WTC11 (cell line): ENCODE data around the gene PLXND1. TPM values are rescaled to one million over a fixed set of nuclear protein-coding genes. Genes with fewer than 3 reads are reported as not detected.

ENCODE experiments used
- ATAC-seq: fragments of 200-7000 bp; cut with Tn5 transposase; 2 replicates; pipeline ENCODE4 v1.10.0; 2021; ENCODE audit warnings: mild to moderate bottlenecking, moderate library complexity
- CTCF ChIA-PET: fragments of 300-600 bp; sonication (Branson Sonifier 250); formaldehyde crosslinking; loops from one replicate; lab custom pipeline; 2021; ENCODE audit warnings: antibody characterized with exemption; lab: Charles Lee
- POLR2A ChIA-PET: fragments of 350-600 bp; sonication (Branson Sonifier 250); formaldehyde crosslinking; loops from one replicate; lab custom pipeline; 2021; ENCODE audit warnings: antibody characterized with exemption; lab: Charles Lee
- DNase-seq: peaks from one replicate; pipeline ENCODE4 v3.0.0; 2021; ENCODE audit warnings: low spot score
- H3K27ac Mint-ChIP-seq: 2 replicates; pipeline ENCODE4 v1.8.0; 2021; ENCODE audit warnings: mixed read lengths
- H3K27me3 Mint-ChIP-seq: 2 replicates; pipeline ENCODE4 v1.8.0; 2021; ENCODE audit warnings: low read depth, mild to moderate bottlenecking, moderate library complexity, mixed read lengths
- H3K36me3 Mint-ChIP-seq: 2 replicates; pipeline ENCODE4 v1.8.0; 2021; ENCODE audit warnings: mixed read lengths
- H3K4me1 Mint-ChIP-seq: 2 replicates; pipeline ENCODE4 v1.8.0; 2022; ENCODE audit warnings: mixed read lengths
- H3K4me3 Mint-ChIP-seq: 2 replicates; pipeline ENCODE4 v1.8.0; 2021; ENCODE audit warnings: mild to moderate bottlenecking, moderate library complexity, mixed read lengths
- H3K9me3 Mint-ChIP-seq: 2 replicates; pipeline ENCODE4 v1.8.0; 2021; ENCODE audit warnings: mixed read lengths
- ATF3 ChIP-seq: sonication (generic); formaldehyde crosslinking; conservative IDR thresholded peaks from 2 replicates; pipeline ENCODE4 v1.8.1; 2022; ENCODE audit warnings: mild to moderate bottlenecking, missing genetic modification reagents
- CBFB ChIP-seq: sonication (generic); formaldehyde crosslinking; IDR thresholded peaks from 2 replicates; pipeline ENCODE4 v1.8.1; 2022; ENCODE audit warnings: mild to moderate bottlenecking, low read depth, missing genetic modification reagents
- CTCF ChIP-seq: fragments of 200-600 bp; IDR thresholded peaks from 2 replicates; pipeline ENCODE4 v1.8.0; 2022; ENCODE audit warnings: antibody characterized with exemption
- EMX1 ChIP-seq: fragments of 250-450 bp; sonication (Bioruptor Pico); IDR thresholded peaks from 2 replicates; pipeline ENCODE4 v1.8.0; 2021; ENCODE audit warnings: mild to moderate bottlenecking
- FOXJ3 ChIP-seq: sonication (generic); formaldehyde crosslinking; IDR thresholded peaks from 2 replicates; pipeline ENCODE4 v1.9.0; 2021; ENCODE audit warnings: missing genetic modification reagents, mild to moderate bottlenecking, borderline replicate concordance
- GABPB1 ChIP-seq: sonication (generic); formaldehyde crosslinking; IDR thresholded peaks from 2 replicates; pipeline ENCODE4 v1.8.1; 2023; ENCODE audit warnings: mild to moderate bottlenecking, missing genetic modification reagents
- PRRX2 ChIP-seq: fragments of 250-450 bp; sonication (Bioruptor Pico); IDR thresholded peaks from 2 replicates; pipeline ENCODE4 v1.8.0; 2021; ENCODE audit warnings: mild to moderate bottlenecking
- RELA ChIP-seq: sonication (generic); formaldehyde crosslinking; IDR thresholded peaks from 2 replicates; pipeline ENCODE4 v1.8.1; 2022; ENCODE audit warnings: missing genetic modification reagents, mild to moderate bottlenecking, borderline replicate concordance
- SMAD4 ChIP-seq: sonication (generic); formaldehyde crosslinking; IDR thresholded peaks from 2 replicates; pipeline ENCODE4 v1.8.0; 2022; ENCODE audit warnings: mild to moderate bottlenecking, missing genetic modification reagents
- SP1 ChIP-seq: sonication (generic); formaldehyde crosslinking; conservative IDR thresholded peaks from 2 replicates; pipeline ENCODE4 v1.8.1; 2022; ENCODE audit warnings: missing genetic modification reagents
- TEAD1 ChIP-seq: sonication (generic); formaldehyde crosslinking; IDR thresholded peaks from 2 replicates; pipeline ENCODE4 v1.8.0; 2022; ENCODE audit warnings: mild to moderate bottlenecking, missing genetic modification reagents
- ZBTB43 ChIP-seq: sonication (generic); formaldehyde crosslinking; IDR thresholded peaks from 2 replicates; pipeline ENCODE4 v1.8.1; 2023; ENCODE audit warnings: mild to moderate bottlenecking, missing genetic modification reagents
- ZNF138 ChIP-seq: sonication (generic); formaldehyde crosslinking; conservative IDR thresholded peaks from 2 replicates; pipeline ENCODE4 v1.8.1; 2022; ENCODE audit warnings: mild to moderate bottlenecking, moderate library complexity, missing genetic modification reagents
- ZNF317 ChIP-seq: sonication (generic); formaldehyde crosslinking; IDR thresholded peaks from 2 replicates; pipeline ENCODE4 v1.8.1; 2023; ENCODE audit warnings: low read depth, mild to moderate bottlenecking, moderate library complexity, missing genetic modification reagents, borderline replicate concordance
- ZNF423 ChIP-seq: fragments of 250-450 bp; sonication (Bioruptor Pico); IDR thresholded peaks from 2 replicates; pipeline ENCODE4 v2.1.2; 2022; ENCODE audit warnings: mild to moderate bottlenecking, moderate library complexity
- total RNA-seq: library from RNA; stranded (reverse); gene quantifications from 3 replicates; pipeline ENCODE4 v1.2.3, GENCODE V29; 2021
- TF ChIP-seq, protein P1 (sequence below): sonication (generic); formaldehyde crosslinking; IDR thresholded peaks from 2 replicates; pipeline ENCODE4 v1.8.0; 2023; ENCODE audit warnings: missing genetic modification reagents
- TF ChIP-seq, protein P2 (sequence below): sonication (generic); formaldehyde crosslinking; IDR thresholded peaks from 2 replicates; pipeline ENCODE4 v1.8.0; 2022; ENCODE audit warnings: mild to moderate bottlenecking, missing genetic modification reagents
- TF ChIP-seq, protein P3 (sequence below): sonication (generic); formaldehyde crosslinking; IDR thresholded peaks from 2 replicates; pipeline ENCODE4 v1.8.1; 2023; ENCODE audit warnings: mild to moderate bottlenecking, missing genetic modification reagents

The PLXND1 gene
- total RNA-seq, 1 experiment from 2014 or later = 56.7 TPM

- TF ChIP-seq ATF3 (CRISPR knock-in tag) (no peak), ZBTB43 (no peak), PRRX2 (CRISPR knock-in tag) (no peak)
- TF ChIP-seq, all 79 proteins: peak for 0
Observed at GRCh38 chr3:129524081-129524480, 82.4 kb downstream of the PLXND1 start (continued).

GRCh38 chr3:129522953-129523352, 83.5 kb downstream of the PLXND1 start:
- POLR2A ChIA-PET = no interaction called here
- CTCF ChIA-PET = interaction anchor here (1.1 kb wide), 1 partner anchor 40 kb away, joined by 5 read pairs; no protein-coding TSS in a partner anchor

GRCh38 chr3:129521611-129522010, 84.9 kb downstream of the PLXND1 start:
- H3K4me1 Mint-ChIP-seq = peaks cover 6% of the 10 kb centered on the region

More at GRCh38 chr3:129522953-129523352, 83.5 kb downstream of the PLXND1 start:
- Mint-ChIP-seq H3K9me3 (no peaks in the 10 kb centered on the region), H3K27ac (no peak overlapping the region)
- DNase-seq (no peak), ATAC-seq (no peak)
- TF ChIP-seq SP1 (CRISPR knock-in tag) (no peak), GABPB1 (CRISPR knock-in tag) (no peak), TEAD1 (CRISPR knock-in tag) (no peak)
- TF ChIP-seq, all 79 proteins: peak for 0
- no peaks in the 10 kb centered on the region for H3K27me3 Mint-ChIP-seq
- H3K4me3 Mint-ChIP-seq = no peak overlapping the region
- no peaks in the 10 kb centered on the region for H3K36me3 Mint-ChIP-seq
- H3K4me1 Mint-ChIP-seq = peaks cover 12% of the 10 kb centered on the region

More at GRCh38 chr3:129521611-129522010, 84.9 kb downstream of the PLXND1 start:
- no peaks in the 10 kb centered on the region for H3K9me3 Mint-ChIP-seq
- no peak for ATAC-seq
- no peaks in the 10 kb centered on the region for H3K27me3 Mint-ChIP-seq
- no peak for TF ChIP-seq FOXJ3 (CRISPR knock-in tag)
- no peak for TF ChIP-seq TEAD1 (CRISPR knock-in tag)
- no peak for TF ChIP-seq EMX1 (CRISPR knock-in tag)
- TF ChIP-seq, protein P1, sequence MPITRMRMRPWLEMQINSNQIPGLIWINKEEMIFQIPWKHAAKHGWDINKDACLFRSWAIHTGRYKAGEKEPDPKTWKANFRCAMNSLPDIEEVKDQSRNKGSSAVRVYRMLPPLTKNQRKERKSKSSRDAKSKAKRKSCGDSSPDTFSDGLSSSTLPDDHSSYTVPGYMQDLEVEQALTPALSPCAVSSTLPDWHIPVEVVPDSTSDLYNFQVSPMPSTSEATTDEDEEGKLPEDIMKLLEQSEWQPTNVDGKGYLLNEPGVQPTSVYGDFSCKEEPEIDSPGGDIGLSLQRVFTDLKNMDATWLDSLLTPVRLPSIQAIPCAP (CRISPR knock-in tag) = no peak
- no peak for TF ChIP-seq CBFB (CRISPR knock-in tag)
- no peak for TF ChIP-seq ZBTB43
- TF ChIP-seq, protein P2, sequence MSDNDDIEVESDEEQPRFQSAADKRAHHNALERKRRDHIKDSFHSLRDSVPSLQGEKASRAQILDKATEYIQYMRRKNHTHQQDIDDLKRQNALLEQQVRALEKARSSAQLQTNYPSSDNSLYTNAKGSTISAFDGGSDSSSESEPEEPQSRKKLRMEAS (CRISPR knock-in tag) = no peak
- no peak for TF ChIP-seq RELA (CRISPR knock-in tag)
- TF ChIP-seq ATF3 (CRISPR knock-in tag) = no peak
- TF ChIP-seq, protein P3, sequence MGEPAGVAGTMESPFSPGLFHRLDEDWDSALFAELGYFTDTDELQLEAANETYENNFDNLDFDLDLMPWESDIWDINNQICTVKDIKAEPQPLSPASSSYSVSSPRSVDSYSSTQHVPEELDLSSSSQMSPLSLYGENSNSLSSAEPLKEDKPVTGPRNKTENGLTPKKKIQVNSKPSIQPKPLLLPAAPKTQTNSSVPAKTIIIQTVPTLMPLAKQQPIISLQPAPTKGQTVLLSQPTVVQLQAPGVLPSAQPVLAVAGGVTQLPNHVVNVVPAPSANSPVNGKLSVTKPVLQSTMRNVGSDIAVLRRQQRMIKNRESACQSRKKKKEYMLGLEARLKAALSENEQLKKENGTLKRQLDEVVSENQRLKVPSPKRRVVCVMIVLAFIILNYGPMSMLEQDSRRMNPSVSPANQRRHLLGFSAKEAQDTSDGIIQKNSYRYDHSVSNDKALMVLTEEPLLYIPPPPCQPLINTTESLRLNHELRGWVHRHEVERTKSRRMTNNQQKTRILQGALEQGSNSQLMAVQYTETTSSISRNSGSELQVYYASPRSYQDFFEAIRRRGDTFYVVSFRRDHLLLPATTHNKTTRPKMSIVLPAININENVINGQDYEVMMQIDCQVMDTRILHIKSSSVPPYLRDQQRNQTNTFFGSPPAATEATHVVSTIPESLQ (CRISPR knock-in tag) = no peak
- no peak for TF ChIP-seq ZNF138 (CRISPR knock-in tag)
- no peak for TF ChIP-seq ZNF317
- no peak for TF ChIP-seq ZNF423 (CRISPR knock-in tag)
- no peak for TF ChIP-seq CTCF
- TF ChIP-seq SMAD4 (CRISPR knock-in tag) = no peak
- H3K4me3 Mint-ChIP-seq = no peak overlapping the region
- no peaks in the 10 kb centered on the region for H3K36me3 Mint-ChIP-seq
- no peak for DNase-seq
- CTCF ChIA-PET = interaction anchor here (1.4 kb wide), 1 partner anchor 32 kb away, joined by 5 read pairs; no protein-coding TSS in a partner anchor
- POLR2A ChIA-PET = no interaction called here
- H3K27ac Mint-ChIP-seq = no peak overlapping the region; the same call in 1 of the 2 replicates
